Measurements from ENCODE around the gene GATM. TPM values are rescaled to one million over a fixed set of nuclear protein-coding genes. Genes with fewer than 3 reads are reported as not detected.

The GATM gene
- total RNA-seq, 4 donors from 2014 or later = 11.1 to 20.7 (median 16.7) TPM

DNA sequence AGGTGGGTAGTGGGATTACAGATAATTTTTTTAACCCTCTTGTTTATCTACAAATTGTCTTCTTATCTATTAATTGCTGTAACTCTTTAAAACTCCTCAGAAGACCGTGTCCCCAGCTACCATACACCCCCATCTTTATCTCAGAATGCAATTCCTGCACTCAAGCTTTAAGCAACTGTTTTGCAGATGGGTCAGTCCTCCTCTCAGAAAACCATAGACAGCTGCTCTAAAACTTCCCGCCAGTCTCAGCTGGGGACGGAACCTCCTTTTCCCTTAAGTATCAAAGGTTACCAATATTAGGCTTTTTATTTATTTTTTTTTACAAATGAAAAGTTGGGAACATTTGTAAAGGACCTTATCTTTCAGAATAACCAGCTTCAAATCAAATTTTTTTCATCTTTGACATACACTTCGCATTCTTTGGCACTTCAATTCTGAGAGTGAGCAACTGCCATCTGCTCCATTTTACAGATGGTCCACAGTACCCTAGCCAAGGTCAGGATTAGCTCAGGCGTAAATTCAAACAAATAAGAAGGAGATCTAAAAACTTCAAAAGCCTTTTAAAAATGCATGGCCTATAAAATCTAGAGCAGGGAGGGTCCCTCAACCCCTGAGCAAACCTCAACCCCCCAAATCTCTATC lies 1.3 kb downstream of the GATM start:
- DNase-seq = no peak
- Histone ChIP-seq H3K27ac (peak overlapping the region in 2 of 4 donors; percentile 72 to 82), H3K9me3 (no peaks in the 10 kb centered on the region), H3K4me1 (peaks cover 0 to 31% (median 8%) of the 10 kb centered on the region in 3 donors), H3K4me3 (peak overlapping the region; percentile 59 to 85 (median 66)), H3K36me3 (peaks cover 0 to 12% (median 0%) of the 10 kb centered on the region in 3 donors), H3K27me3 (peaks cover 0 to 23% (median 0%) of the 10 kb centered on the region in 4 donors)
- intact Hi-C loops (cut with DNase I) = no loop called here
- WGBS, 2 donors = 42 to 45% methylated on average over 5 of the region's 5 CpGs
- TF ChIP-seq, protein P1, sequence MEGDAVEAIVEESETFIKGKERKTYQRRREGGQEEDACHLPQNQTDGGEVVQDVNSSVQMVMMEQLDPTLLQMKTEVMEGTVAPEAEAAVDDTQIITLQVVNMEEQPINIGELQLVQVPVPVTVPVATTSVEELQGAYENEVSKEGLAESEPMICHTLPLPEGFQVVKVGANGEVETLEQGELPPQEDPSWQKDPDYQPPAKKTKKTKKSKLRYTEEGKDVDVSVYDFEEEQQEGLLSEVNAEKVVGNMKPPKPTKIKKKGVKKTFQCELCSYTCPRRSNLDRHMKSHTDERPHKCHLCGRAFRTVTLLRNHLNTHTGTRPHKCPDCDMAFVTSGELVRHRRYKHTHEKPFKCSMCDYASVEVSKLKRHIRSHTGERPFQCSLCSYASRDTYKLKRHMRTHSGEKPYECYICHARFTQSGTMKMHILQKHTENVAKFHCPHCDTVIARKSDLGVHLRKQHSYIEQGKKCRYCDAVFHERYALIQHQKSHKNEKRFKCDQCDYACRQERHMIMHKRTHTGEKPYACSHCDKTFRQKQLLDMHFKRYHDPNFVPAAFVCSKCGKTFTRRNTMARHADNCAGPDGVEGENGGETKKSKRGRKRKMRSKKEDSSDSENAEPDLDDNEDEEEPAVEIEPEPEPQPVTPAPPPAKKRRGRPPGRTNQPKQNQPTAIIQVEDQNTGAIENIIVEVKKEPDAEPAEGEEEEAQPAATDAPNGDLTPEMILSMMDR (IDR thresholded peaks at IDR 0.05) = no peak
- TF ChIP-seq POLR2A (IDR thresholded peaks at IDR 0.05) = no peak

DNA sequence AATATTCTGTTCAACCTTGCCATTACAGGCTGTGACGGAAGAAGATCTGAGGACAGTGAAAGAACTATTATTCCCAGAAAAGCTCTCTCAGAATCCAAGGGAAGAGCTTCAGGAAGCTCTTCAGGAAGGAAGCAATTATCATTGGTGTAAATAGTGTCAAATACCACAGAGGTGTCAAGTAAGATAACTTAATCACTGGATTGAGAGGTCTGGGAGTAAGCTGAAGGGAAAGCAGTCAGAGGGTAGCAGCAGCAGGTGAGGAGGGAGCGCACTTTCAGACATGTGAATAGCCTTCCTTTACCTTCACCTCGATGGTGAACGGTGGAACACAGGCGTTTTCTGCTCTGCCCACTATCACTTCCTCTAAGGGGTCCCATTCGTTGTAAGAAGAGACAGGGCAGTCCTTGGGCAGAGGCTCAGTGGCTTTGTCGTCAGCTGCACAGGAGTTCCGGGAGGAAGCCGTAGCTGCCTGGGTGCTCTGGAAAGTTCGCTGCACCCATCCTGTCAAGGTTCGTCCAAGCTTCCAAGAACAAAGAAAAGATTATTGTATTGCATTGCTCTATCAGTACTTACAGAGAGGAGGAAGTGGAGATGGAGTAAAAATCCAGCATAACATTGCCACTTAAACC lies 1.9 kb downstream of the GATM start:
- Histone ChIP-seq H3K9me3 (no peaks in the 10 kb centered on the region), H3K4me3 (no peak overlapping the region), H3K27ac (no peak overlapping the region), H3K36me3 (peaks cover 0 to 12% (median 0%) of the 10 kb centered on the region in 3 donors), H3K4me1 (peaks cover 0 to 31% (median 8%) of the 10 kb centered on the region in 3 donors), H3K27me3 (peaks cover 0 to 23% (median 0%) of the 10 kb centered on the region in 4 donors)
- WGBS, 2 donors = 68 to 69% methylated on average over 8 to 11 of the region's 11 CpGs
- TF ChIP-seq, protein P1 (IDR thresholded peaks at IDR 0.05) = no peak
- no peak for TF ChIP-seq POLR2A (IDR thresholded peaks at IDR 0.05)
- intact Hi-C loops (cut with DNase I) = no loop called here
- DNase-seq = no peak

DNA sequence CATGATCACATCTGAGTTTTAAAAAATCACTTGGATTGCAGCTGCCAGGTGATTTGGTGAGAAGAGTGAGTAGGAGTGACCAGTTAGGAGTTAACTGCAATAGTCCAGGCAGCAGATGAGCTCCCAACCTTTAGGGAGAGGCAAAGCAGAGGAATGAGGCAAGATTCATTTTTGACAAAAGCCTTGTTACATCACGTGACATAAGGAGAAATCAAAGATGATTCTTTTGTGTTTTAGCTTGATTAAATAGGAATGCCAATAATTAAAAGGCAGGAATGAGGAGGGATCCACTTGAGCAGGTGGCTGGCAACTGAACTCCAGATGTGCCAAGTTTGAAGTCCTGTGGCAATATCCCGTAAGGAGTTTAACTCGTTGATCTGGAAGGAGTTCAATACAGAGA lies 2.5 kb downstream of the GATM start:
- no peaks in the 10 kb centered on the region for H3K9me3 ChIP-seq
- peaks cover 0 to 23% (median 0%) of the 10 kb centered on the region in 4 donors for H3K27me3 ChIP-seq
- intact Hi-C loops (cut with DNase I) = no loop called here
- TF ChIP-seq, protein P1 (IDR thresholded peaks at IDR 0.05) = no peak
- TF ChIP-seq POLR2A (IDR thresholded peaks at IDR 0.05) = no peak
- H3K4me3 ChIP-seq = no peak overlapping the region
- 76 to 82% methylated on average over 3 of the region's 3 CpGs for WGBS, 2 donors
- DNase-seq = no peak
- peaks cover 0 to 31% (median 8%) of the 10 kb centered on the region in 3 donors for H3K4me1 ChIP-seq
- peaks cover 0 to 12% (median 0%) of the 10 kb centered on the region in 3 donors for H3K36me3 ChIP-seq
- no peak overlapping the region for H3K27ac ChIP-seq

- no peak for TF ChIP-seq POLR2A (IDR thresholded peaks at IDR 0.05)
- TF ChIP-seq, protein P1 (IDR thresholded peaks at IDR 0.05) = no peak
- no peak for DNase-seq
- Histone ChIP-seq H3K4me1 (peaks cover 0 to 30% (median 8%) of the 10 kb centered on the region in 3 donors), H3K27me3 (peaks cover 0 to 23% (median 0%) of the 10 kb centered on the region in 4 donors), H3K27ac (no peak overlapping the region), H3K36me3 (peaks cover 0 to 12% (median 0%) of the 10 kb centered on the region in 3 donors), H3K9me3 (no peaks in the 10 kb centered on the region), H3K4me3 (no peak overlapping the region)
- intact Hi-C loops (cut with DNase I) = no loop called here
- 83 to 85% methylated on average over 2 of the region's 2 CpGs for WGBS, 2 donors
These were observed 4.4 kb downstream of the GATM start for GRCh38 chr15:45373976-45374375.

All from esophagus squamous epithelium (tissue), 5 donors.